ENCODE results near the gene PYDC1.
"Not testable (repeated sequence)": the region's sequence is repeated elsewhere in the genome, so short reads cannot be mapped to it uniquely, and the experiment has no call there.

PYDC1 gene

DNA sequence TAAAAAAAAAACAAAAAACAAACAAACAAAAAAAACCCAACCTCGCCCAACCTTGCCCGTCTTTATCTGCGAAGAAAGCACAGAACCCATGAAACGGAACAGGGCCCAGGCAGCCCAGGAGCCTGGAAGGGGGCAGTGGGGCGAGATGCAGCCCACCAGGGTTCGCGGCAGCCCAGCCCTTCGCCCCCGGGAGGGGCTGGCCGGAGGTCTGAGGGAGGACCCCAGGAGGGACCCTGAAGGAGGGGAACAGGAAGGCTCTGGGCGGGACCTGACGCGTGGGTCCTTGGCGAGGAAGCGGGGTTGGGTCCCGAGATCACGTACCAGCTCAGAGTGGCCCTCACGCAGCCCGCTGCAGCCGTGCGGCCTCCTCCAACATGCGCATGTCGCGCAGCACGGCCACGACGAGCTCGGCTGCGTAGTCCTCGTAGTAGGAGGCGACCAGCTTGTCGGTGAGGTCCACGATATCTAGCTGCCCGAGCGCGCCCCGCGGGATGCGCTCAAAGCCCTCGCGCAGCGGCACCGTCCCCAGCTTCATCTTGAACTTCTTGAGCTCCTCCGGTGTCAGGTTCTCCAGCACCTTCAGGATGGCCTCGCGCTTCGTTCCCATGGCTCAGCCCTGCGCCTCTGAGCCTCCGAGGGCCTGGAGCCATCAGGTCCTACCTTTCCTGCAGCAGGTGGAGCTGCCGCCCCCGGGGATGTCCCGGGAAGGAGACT, at the start of gene PYDC1:
PYDC1 (minus strand) TSS at position 714 of the 714 bp plus-strand sequence; CDS start at position 607, 107 bp downstream.
- DNase-seq = no peak

DNA sequence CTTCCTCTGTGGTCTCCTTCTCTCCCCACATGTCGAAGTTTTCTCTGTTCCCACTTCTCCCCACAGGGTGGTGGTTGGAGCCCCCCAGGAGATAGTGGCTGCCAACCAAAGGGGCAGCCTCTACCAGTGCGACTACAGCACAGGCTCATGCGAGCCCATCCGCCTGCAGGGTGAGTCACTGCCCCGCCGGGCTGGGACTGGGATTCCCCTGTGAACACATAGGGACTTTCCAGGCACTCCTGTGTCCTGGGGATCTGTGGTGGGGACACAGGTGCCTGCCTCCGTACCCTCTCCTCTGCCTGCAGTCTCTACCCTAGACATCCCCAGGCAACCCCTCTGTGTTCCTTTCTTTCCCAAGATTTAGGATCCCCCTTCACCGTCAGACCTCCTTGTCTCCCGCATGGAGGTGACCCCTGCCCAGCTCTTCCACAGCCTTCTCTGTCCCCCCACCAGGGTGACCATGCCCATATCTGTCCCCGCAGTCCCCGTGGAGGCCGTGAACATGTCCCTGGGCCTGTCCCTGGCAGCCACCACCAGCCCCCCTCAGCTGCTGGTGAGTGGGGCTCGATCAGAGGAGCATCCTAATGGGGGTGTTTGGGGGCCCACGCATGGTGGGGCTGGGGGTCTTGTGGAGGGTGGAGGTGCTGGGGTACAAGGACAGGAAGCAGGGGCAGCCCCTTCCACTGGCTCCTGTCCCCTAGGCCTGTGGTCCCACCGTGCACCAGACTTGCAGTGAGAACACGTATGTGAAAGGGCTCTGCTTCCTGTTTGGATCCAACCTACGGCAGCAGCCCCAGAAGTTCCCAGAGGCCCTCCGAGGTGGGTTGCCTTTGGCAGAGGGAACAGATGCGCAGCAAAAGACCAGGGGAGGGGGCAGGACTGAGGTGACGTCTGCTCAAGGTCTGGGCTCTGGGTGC, 48.7 kb upstream of the PYDC1 start:
- no peak for DNase-seq

DNA sequence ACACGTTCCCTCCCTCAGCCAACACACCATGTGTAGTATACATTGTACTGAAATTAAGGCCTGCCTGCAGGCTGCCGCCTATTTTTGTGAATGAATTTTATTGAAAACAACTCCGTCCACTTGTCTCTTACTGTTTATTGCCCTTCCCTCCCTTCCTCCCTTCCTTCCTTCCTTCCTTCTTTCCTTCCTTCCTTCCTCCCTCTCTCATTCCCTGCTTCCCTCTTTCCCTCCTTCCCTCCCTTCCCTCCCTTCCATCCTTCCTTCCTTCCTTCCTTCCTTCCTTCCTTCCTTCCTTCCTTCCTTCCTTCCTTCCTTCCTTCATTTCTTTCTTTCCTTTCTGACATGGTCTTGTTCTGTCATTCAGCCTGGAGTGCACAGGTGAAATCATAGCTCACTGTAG, 45.1 kb upstream of the PYDC1 start:
- no peak for DNase-seq

DNA sequence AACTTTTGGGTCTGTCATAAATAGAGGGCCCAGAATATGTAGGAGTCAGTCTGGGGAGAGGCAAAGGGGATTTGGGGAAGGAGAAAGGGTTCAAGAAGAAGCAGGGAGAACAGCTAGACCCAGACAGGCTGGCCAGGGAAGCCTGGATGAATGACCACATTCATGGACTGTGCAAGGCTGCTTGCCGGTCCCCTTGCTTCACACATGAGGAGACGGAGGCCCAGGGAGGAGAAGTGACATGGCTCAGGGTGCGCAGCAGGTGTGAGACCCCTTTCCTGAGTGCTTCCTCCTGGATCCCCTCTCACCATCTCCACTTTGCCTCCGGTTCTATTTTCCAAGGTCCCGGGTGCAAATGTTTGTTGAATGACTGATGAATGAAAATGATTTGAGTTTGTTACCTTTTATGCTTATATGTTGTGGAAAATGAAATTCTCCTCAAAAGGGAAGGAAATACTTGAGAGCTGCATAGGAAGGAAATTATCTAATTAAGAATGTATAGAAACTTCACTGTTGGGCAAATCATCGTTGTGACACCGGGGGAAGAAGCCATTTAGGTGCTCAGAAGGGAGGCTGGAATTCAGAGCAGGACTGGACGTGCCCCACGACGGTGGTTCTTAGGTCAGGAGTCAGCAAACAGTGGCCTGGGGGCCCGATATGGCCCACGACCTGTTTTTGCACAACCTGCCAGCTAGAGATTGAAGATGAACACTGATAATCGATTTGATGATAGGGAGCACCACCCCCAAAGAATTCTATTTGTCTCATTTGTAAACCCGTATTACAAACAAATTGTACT, 43.4 kb upstream of the PYDC1 start:
- DNase-seq = no peak

DNA sequence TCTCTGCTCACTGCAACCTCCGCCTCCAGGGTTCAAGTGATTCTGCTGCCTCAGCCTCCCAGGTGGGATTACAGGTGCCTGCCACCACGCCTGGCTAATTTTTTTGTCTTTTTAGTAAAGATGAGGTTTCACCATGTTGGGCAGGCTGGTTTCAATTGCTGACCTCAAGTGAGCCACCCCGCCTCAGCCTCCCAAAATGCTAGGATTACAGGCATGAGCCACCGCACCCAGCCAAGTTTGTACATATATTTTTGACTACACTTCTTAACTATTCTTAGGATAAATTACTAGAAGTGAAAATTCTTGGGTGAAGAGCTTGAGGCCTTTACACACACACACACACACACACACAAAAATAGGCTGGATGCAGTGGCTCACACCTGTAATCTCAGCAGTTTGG, 41.4 kb upstream of the PYDC1 start:
- DNase-seq = no peak

DNA sequence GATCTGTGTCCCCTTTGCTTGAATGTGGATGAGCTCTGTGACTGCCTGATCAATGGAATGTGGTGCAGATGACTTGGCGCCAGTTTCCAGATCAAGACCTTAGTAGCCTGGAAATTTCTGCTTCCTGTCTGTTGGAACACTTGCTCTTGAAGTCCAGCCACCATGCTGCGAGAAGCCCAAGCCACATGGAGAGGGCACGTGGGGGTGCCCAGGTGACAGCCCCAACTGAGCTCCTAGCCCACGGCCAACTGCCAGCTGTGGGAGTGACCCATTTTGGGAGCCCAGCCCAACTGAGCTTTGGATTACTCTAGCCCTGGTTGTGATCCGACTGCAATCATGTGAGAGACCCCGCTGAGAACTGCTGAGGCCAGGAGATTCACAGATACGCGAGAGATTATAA, 39.5 kb upstream of the PYDC1 start:
- DNase-seq = no peak

DNA sequence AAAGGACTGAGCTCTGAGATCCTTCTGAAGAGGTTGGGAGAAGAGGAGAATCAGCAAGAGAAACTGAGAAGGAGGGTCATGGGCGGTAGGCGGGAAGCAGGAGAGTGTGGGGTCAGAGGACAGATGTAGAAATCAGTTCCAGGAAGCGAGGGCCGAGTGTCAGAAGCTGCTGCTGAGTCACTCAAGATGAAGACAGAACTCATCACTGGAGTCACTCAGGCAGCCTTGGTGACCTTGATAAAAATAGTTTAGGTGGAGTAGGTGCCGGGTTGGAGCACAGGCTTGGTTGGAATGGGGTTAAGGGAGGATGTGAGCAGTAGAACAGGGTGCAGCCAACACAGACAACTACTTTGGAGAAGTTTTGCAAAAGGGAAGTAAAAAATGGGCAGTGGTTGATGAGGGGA, 36.7 kb upstream of the PYDC1 start:
- DNase-seq = no peak

DNA sequence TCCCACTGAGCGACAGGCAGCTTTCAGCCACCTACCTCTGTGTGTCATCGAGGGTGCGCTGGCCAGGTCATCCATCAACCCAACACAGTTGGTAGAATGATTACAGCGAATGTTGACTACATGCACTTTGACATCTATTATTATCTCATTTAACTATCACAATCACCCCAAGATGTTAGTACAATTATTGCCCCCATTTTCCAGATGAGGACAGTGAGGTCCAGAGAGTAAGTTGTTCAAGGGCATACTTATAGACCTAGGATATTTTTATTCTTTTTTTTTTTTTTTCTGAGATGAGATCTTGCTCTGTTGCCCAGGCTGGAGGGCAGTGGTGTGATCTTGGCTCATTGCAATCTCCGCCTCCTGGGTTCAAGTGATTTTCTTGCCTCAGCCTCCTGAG, 34.5 kb upstream of the PYDC1 start:
- DNase-seq = no peak

DNA sequence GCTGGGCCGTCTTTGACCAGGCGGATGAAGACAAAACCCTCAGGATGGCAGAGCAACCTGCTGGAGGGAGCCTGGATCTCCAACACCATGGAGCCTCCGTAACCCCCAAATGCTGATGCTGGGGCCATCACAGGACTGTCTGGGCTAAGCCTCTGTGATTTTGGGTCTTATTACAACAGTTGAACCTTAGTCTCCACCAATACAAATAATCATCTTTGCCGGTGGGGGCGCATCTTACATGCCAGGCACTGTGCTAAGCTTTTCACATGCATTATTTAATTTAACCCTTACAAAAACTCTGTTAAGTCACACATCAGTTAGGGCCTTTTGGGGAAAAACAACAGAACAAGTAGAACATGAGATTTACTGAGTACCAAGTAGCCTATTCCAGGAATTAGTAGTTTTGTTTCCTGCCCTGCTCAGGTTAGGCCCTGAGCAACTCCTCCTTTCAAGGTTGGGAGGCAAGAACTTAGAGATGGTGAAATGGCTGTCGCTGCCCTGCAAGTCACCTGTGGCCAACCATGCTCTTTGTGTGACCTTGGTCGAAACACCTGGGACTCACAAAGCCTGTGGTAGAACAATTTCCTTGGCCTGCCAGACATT, 33.9 kb upstream of the PYDC1 start:
- DNase-seq = no peak

DNA sequence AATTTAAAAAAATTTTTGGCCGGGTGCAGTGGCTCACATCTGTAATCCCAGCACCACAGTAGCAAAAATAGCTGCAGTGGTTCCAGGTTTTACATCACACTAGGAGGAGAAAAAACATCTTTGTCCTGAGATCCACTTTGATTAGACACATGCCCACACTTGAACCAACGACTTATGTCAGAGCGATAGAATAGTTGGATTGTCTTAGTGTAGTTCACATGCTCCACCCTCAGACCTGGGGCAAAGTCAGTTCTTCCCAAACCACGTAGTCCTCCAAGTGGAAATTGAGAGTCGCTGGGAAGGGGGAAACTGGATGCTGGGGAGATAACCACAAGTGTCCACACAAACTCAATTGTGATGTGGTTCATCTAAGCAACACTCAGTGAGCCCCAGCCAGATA, 31.4 kb upstream of the PYDC1 start:
- no peak for DNase-seq

DNA sequence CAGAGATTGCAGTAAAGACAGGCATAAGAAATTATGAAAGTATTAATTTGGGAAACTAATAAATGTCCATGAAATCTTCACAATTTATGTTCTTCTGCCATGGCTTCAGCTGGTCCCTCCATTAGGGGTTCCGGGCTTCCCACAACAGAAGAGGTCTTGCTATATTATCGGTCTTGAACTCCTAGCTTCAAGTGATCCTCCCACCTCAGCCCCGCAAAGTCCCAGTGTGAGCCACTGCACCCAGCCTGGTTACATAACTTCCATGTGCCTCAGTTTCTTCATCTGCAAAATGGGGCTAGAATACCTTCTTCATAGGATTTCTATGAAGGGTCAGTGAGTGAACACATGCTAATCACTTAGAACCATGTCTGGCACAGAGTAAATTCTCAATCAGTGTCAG, 29.4 kb upstream of the PYDC1 start:
- no peak for DNase-seq

DNA sequence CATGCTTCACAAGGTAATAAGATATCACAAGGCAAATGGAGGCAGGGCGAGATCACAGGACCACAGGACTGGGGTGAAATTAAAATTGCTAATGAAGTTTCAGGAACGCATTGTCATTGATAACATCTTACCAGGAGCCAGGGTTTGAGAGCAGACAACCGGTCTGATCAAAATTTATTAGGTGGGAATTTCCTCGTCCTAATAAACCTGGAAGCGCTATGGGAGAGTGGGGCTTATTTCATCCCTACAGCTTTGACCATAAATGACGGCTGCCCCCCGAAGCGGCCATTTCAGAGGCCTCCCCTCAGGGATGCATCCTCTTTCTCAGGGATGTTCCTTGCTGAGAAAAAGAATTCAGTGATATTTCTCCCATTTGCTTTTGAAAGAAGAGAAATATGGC, 28.7 kb upstream of the PYDC1 start:
- not testable (repeated sequence) for DNase-seq

DNA sequence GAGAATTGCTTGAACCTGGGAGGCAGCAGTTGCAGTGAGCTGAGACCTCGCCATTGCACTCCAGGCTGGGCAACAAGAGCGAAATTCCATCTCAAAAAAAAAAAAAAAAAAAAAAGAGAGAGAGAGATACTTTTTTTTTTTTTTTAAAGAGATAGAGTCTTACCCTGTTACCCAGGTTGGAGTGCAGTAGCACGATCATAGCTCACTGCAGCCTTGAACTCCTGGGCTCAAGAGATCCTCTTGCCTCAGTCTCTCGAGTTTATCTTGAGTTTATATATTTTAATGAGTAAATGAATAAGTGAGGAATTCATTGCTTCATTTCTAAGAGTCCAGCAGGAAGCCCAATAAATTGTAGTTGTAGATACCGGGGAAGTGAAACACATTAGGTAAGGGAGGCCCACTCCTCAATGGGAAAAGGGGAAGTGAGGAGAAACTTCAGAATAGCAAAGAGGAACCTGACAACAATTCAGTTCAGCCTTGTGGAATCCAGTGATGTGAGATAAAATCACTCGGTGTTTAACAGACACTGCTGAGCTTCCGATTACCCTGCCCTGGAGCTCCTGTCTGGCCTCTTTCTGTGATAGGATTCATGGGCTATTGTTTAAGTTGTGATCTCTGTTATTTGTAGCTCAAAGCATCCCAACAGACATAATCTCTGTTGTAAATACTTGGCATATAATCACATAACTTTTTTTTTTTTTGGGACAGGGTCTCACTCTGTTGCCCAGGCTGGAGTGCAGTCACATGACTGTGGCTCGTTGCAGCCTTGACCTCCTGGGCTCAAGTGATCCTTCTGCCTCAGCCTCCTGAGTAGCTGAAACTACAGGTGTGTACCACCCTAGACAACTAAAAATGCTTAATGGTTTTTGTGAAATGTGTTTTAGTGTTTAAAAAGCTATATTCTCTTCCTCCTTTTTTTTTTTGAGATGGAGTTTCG, 27.1 kb upstream of the PYDC1 start:
- DNase-seq = peak; percentile 15

DNA sequence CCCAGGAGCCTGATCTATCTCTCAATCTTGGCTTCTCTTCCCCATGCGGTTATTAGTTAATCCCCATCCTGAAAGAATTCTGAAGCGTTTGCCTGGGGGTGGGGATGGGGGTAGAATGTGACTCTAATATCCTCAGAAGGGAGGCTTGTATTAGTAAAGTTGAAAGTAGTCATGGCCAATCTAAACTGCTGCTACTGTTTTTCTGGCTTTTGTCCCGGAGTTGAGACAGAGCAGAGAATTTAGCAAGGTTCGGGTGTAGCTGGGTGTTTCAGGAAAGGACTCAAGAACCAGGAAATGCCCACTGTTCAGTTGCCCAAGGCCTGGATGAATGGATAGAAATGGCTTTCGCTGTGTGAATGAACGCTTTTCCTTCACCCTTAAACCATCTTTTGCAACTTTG, 25.3 kb upstream of the PYDC1 start:
- DNase-seq = no peak

DNA sequence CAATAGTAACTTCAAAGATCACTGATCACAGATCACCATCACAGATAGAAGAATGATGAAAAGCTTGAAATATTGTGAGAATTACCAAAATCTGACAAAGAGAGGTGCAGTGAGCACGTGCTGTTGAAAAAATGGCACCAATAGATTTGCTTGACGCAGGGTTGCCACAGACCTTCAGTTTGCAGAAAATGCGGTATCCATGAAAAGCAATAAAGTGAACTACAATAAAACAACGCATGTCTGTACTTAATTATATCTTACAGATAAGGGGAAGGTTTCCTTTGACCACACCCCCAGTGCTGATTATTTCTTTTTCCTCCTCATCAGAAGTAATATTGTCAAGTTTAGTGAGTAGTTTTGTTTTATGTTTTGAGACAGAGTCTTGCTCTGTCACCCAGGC, 21.1 kb upstream of the PYDC1 start:
- DNase-seq = no peak

DNA sequence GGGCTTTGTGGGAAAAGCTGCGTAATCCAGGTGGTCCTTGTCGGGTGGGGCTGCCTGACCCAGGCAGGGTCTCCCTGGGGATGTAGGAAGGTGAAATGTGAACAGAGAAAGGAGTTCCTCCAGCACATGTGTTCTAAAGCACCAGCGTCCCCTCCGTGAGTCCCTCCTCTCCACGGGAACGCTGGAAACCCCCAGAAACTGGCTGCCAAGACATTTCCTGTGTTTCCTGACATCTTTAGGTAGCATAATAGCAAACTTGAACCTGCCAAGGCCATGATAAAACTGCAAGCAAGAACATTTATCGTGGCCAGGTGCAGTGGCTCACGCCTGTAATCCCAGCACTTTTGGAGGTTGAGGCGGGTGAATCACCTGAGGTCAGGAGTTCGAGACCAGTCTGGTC, 12.6 kb upstream of the PYDC1 start:
- DNase-seq = no peak

DNA sequence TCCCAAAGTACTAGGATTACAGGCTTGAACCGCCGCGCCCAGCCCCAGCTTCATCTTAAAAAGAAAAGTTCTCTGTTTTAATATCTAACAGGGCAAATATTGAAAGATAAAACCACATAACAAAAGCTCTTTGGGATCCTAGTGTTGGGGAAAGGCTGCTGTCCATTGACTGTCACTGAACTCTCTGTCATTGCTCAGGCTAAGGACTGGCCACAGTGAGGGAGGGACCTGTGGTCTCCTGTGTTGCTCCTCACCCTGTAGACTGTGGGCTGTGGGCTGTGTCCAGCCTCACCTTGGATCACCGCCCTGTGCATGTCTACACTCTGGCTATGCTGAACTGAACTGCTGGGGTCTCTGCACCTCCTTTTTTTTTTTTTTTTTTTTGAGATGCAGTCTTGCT, 11.3 kb upstream of the PYDC1 start:
- DNase-seq = no peak

DNA sequence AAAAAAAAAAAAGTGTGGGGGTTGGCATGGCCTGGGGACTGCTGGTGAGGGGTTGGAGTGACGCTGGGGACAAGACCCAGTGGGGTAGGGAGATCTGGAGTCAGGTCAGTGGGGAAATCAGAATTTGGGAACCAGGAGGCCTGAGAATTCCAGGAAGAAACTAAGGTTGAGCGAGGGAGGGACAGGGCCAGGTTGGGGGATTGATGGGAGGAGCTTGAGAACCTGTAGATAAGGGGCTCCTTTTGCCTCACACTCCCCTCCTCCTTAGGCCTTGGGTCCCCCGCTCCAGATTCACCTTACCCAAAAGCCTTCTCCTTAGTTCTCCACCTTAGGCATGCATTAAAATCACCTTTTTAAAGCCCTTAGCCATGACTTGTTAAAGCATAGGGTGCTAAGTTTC, 8.3 kb upstream of the PYDC1 start:
- no peak for DNase-seq

DNA sequence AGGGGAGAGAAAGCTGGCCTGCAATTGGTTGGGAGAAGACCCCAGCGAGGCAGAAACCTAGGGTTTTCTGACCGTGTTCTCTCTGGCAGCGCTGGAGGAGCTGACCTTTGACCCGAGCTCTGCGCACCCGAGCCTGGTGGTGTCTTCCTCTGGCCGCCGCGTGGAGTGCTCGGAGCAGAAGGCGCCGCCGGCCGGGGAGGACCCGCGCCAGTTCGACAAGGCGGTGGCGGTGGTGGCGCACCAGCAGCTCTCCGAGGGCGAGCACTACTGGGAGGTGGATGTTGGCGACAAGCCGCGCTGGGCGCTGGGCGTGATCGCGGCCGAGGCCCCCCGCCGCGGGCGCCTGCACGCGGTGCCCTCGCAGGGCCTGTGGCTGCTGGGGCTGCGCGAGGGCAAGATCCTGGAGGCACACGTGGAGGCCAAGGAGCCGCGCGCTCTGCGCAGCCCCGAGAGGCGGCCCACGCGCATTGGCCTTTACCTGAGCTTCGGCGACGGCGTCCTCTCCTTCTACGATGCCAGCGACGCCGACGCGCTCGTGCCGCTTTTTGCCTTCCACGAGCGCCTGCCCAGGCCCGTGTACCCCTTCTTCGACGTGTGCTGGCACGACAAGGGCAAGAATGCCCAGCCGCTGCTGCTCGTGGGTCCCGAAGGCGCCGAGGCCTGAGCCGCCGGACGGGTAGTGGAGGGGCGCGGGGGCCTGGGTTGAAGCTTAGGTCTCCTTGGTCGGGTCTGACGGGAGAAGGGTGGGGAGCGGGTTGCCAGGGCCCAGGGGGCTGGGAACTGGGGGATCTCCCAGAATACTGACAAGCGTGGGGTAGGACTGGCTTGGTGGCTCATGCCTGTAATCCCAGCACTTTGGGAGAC, 7.4 kb upstream of the PYDC1 start:
- DNase-seq = no peak

DNA sequence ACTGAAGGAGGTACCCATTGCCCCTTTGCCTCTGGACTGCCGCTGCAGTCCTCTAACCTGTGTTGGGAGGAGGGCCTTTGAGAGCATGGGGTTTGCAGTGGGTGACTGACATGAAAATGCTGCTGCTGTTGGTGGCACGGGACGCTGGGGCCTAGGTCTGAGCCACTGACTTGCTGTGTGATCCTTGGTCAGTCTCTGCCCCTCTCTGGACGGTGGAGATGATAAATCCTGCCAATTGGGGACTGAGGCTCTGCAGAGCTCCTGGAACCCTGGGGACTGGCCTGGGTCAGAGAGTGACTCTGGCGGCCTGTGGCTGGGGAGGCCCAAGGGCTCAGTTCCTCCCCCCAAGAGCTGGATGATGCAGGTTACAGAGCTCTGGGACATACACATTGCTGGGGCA, 6.1 kb upstream of the PYDC1 start:
- no peak for DNase-seq

Measured in midbrain (tissue), 1 donor.